Esophagus muscularis mucosa (tissue), 4 donors: ENCODE results near the gene PHYKPL. TPM values are rescaled to one million over a fixed set of nuclear protein-coding genes. Genes with fewer than 3 reads are reported as not detected.
"Not testable (repeated sequence)": the region's sequence is repeated elsewhere in the genome, so short reads cannot be mapped to it uniquely, and the experiment has no call there.

ENCODE experiments used
- DNase-seq: peaks from one replicate; pipeline ENCODE4 v3.0.0-alpha.2; 2017; ENCODE audit errors: extremely low spot score
- H3K27ac ChIP-seq, 4 donors: fragments of 200-600 bp; sonication (generic); replicated peaks in 1 of 4; 1 replicate in 3 of 4; 2 replicates in 1 of 4; pipeline ENCODE4 v1.5.1; 2016 to 2019; ENCODE audit warnings: mild to moderate bottlenecking in 1 of 4
- H3K27me3 ChIP-seq, 4 donors: fragments of 200-600 bp; sonication (generic); one replicate each; pipeline versions ENCODE4 v1.5.1 to v1.6.0; 2016 to 2019
- H3K36me3 ChIP-seq, 4 donors: fragments of 200-600 bp; sonication (generic); one replicate each; pipeline ENCODE4 v1.5.1; 2016 to 2019
- H3K4me1 ChIP-seq, 4 donors: fragments of 200-600 bp; sonication (generic); one replicate each; pipeline ENCODE4 v1.5.1; 2016 to 2019
- H3K4me3 ChIP-seq, 4 donors: fragments of 200-600 bp; sonication (generic); 1 replicate in 2 of 4; 2 replicates in 2 of 4; pipeline ENCODE4 v1.5.1; 2016 to 2019; ENCODE audit warnings: mild to moderate bottlenecking in 4 of 4, moderate library complexity in 1 of 4
- H3K9me3 ChIP-seq, 4 donors: fragments of 200-600 bp; sonication (generic); 1 replicate in 3 of 4; 2 replicates in 1 of 4; pipeline ENCODE4 v1.5.1; 2016 to 2019
- CTCF ChIP-seq, 3 experiments: fragments of 200-600 bp in 2 of 3; fragments of 450-650 bp in 1 of 3; sonication (generic) in 2 of 3; IDR thresholded peaks; one replicate each; pipeline ENCODE4 v1.5.1; 2017 to 2019; ENCODE audit warnings: antibody characterized with exemption in 3 of 3, mild to moderate bottlenecking in 2 of 3, moderate library complexity in 1 of 3
- EP300 ChIP-seq: sonication (generic); formaldehyde crosslinking; IDR thresholded peaks from one replicate; pipeline ENCODE4 v1.6.1; 2017; ENCODE audit warnings: antibody characterized with exemption
- POLR2A ChIP-seq: fragments of 450-650 bp; IDR thresholded peaks from one replicate; pipeline ENCODE4 v1.6.1; 2017; ENCODE audit warnings: antibody characterized with exemption, moderate library complexity, mild to moderate bottlenecking, low read depth
- POLR2AphosphoS5 ChIP-seq, 2 donors: sonication (generic); formaldehyde crosslinking; IDR thresholded peaks; one replicate each; pipeline ENCODE4 v1.6.1; 2017; ENCODE audit warnings: antibody characterized with exemption in 2 of 2
- WGBS: methylation state at CpG from one replicate; pipeline ENCODE4 v1.1.5; 2018; 5-methylcytosine and 5-hydroxymethylcytosine counted together
- intact Hi-C: fragments of 100-400 bp; cut with DNase I; formaldehyde crosslinking; loops from one replicate; pipeline ENCODE4 v1.15.1; 2023
- total RNA-seq, 4 donors: library from RNA; depleted of rRNA; stranded (reverse); fragments of >200 nt; gene quantifications; one replicate each; pipeline versions ENCODE4 v1.1.0 to v1.2.1, GENCODE V29; 2016

The PHYKPL gene
- total RNA-seq, 4 donors from 2014 or later: 27.4 to 45.1 (median 37.5) TPM

GRCh38 chr5:178261666-178262600 lies 29.3 kb upstream of the PHYKPL start:
- Histone ChIP-seq H3K27ac (no peak overlapping the region), H3K36me3 (no peaks in the 10 kb centered on the region), H3K4me3 (no peak overlapping the region), H3K4me1 (no peaks in the 10 kb centered on the region), H3K9me3 (no peaks in the 10 kb centered on the region), H3K27me3 (peaks cover 0 to 5% (median 0%) of the 10 kb centered on the region in 4 donors)
- no peak for DNase-seq
- no peak for TF ChIP-seq CTCF (IDR thresholded peaks at IDR 0.05)
- no peak for TF ChIP-seq EP300
- no peak for TF ChIP-seq POLR2A
- no peak for TF ChIP-seq POLR2AphosphoS5 (IDR thresholded peaks at IDR 0.05)
- intact Hi-C loops: no loop called here
- WGBS: 88% methylated on average over 8 of the region's 19 CpGs

GRCh38 chr5:178259623-178260536 lies 27.3 kb upstream of the PHYKPL start:
- no peaks in the 10 kb centered on the region for H3K9me3 ChIP-seq
- no peak overlapping the region for H3K27ac ChIP-seq
- no peak for TF ChIP-seq POLR2AphosphoS5 (IDR thresholded peaks at IDR 0.05)
- TF ChIP-seq POLR2A: no peak
- TF ChIP-seq EP300: no peak
- no peaks in the 10 kb centered on the region for H3K4me1 ChIP-seq
- no peak for DNase-seq
- no peaks in the 10 kb centered on the region for H3K36me3 ChIP-seq
- 90% methylated on average over 21 of the region's 21 CpGs for WGBS
- intact Hi-C loops: no loop called here
- H3K27me3 ChIP-seq: peaks cover 0 to 8% (median 0%) of the 10 kb centered on the region in 4 donors
- H3K4me3 ChIP-seq: no peak overlapping the region

DNA sequence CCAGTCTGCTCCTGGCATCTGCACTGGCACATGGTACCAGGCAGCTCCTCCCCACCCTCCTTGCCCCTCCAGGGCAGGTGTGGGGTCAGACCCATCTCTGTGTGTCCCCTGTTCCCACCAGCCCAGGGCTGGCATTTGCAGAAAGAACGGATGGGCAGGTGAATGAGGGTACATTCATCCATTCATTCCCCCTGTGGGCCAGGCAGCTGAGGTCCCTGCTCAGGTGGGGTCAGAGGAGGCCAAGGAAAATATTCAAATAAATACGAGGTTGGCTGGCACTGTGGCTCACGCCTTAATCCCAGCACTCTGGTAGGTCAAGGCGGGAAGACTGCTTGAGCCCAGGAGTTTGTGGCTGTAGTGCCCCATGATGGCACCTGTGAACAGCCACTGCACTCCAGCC lies 25.0 kb upstream of the PHYKPL start:
- TF ChIP-seq EP300: no peak
- Histone ChIP-seq H3K4me1 (no peaks in the 10 kb centered on the region), H3K27ac (no peak overlapping the region), H3K36me3 (no peaks in the 10 kb centered on the region), H3K4me3 (no peak overlapping the region), H3K27me3 (peaks cover 0 to 8% (median 0%) of the 10 kb centered on the region in 4 donors), H3K9me3 (no peaks in the 10 kb centered on the region)
- DNase-seq: no peak
- 100% methylated on average over 4 of the region's 4 CpGs for WGBS
- intact Hi-C loops: no loop called here

- no peaks in the 10 kb centered on the region for H3K9me3 ChIP-seq
- no peaks in the 10 kb centered on the region for H3K4me1 ChIP-seq
- intact Hi-C loops: no loop called here
- no peak overlapping the region for H3K27ac ChIP-seq
- no peak overlapping the region for H3K4me3 ChIP-seq
- peaks cover 0 to 8% (median 0%) of the 10 kb centered on the region in 4 donors for H3K27me3 ChIP-seq
- 86% methylated on average over 19 of the region's 19 CpGs for WGBS
- TF ChIP-seq CTCF (IDR thresholded peaks at IDR 0.05): no peak
- no peaks in the 10 kb centered on the region for H3K36me3 ChIP-seq
- no peak for DNase-seq
Measured at GRCh38 chr5:178256746-178257145, 24.1 kb upstream of the PHYKPL start.

GRCh38 chr5:178253632-178254031 lies 21.0 kb upstream of the PHYKPL start:
- H3K36me3 ChIP-seq, DNase-seq, intact Hi-C loops, H3K4me3 ChIP-seq, H3K27me3 ChIP-seq, H3K27ac ChIP-seq, H3K9me3 ChIP-seq, H3K4me1 ChIP-seq: not testable (repeated sequence)
- WGBS: 83% methylated on average over 18 of the region's 18 CpGs

- intact Hi-C loops: no loop called here
- Histone ChIP-seq H3K9me3 (no peaks in the 10 kb centered on the region), H3K27ac (no peak overlapping the region), H3K27me3 (peaks cover 0 to 6% (median 0%) of the 10 kb centered on the region in 4 donors), H3K4me1 (peaks cover 0 to 6% (median 0%) of the 10 kb centered on the region in 4 donors), H3K36me3 (no peaks in the 10 kb centered on the region), H3K4me3 (no peak overlapping the region)
- WGBS: 73% methylated on average over 5 of the region's 8 CpGs
- TF ChIP-seq EP300: no peak
- DNase-seq: no peak
Measured at GRCh38 chr5:178252258-178252657, 19.7 kb upstream of the PHYKPL start.
